Breast epithelium (tissue), 3 donors: ENCODE measurements around the gene HEATR5A.

Experiments
- POLR2A ChIP-seq: fragments of 450-650 bp; IDR thresholded peaks from one replicate; pipeline ENCODE4 v1.6.1; 2016; ENCODE audit warnings: antibody characterized with exemption, mild to moderate bottlenecking, moderate library complexity
- POLR2AphosphoS5 ChIP-seq, 3 donors: sonication (generic); formaldehyde crosslinking; IDR thresholded peaks; one replicate each; pipeline ENCODE4 v1.6.1; 2017; ENCODE audit warnings: antibody characterized with exemption in 3 of 3
- TF ChIP-seq, protein P1 (sequence below), 3 donors: fragments of 450-650 bp; IDR thresholded peaks; one replicate each; pipeline ENCODE4 v1.5.1; 2016 to 2017; ENCODE audit warnings: antibody characterized with exemption in 3 of 3, mild to moderate bottlenecking in 3 of 3, moderate library complexity in 3 of 3

DNA sequence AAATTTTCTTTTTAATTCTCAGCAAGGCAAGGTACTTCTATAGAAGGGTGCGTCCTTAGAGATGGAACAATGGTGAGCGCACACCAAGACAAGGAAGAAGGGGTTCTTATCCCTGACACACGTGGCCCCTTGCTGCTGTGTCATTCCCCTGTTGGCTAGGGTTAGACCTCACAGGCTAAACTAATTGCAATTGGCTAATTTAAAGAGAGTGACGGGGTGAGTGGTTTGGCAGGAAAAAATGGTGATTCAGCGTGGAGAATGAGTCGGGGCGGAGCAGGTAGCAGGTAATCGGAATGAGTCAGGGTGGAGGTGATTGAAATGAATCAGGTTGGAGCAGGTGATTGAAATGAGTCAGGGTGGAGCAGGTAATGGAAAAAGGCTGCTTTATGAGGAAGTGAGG lies 176.5 kb downstream of the HEATR5A start:
- TF ChIP-seq, protein P1, sequence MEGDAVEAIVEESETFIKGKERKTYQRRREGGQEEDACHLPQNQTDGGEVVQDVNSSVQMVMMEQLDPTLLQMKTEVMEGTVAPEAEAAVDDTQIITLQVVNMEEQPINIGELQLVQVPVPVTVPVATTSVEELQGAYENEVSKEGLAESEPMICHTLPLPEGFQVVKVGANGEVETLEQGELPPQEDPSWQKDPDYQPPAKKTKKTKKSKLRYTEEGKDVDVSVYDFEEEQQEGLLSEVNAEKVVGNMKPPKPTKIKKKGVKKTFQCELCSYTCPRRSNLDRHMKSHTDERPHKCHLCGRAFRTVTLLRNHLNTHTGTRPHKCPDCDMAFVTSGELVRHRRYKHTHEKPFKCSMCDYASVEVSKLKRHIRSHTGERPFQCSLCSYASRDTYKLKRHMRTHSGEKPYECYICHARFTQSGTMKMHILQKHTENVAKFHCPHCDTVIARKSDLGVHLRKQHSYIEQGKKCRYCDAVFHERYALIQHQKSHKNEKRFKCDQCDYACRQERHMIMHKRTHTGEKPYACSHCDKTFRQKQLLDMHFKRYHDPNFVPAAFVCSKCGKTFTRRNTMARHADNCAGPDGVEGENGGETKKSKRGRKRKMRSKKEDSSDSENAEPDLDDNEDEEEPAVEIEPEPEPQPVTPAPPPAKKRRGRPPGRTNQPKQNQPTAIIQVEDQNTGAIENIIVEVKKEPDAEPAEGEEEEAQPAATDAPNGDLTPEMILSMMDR (IDR thresholded peaks at IDR 0.05): no peak
- TF ChIP-seq POLR2A: no peak
- TF ChIP-seq POLR2AphosphoS5 (IDR thresholded peaks at IDR 0.05): no peak
